Activated naive CD8-positive, alpha-beta T cell treated with anti-CD3 and anti-CD28 coated beads, Interleukin-2, amount 50 U/mL, for 16 hours (primary cell): Measurements from ENCODE around the gene MAP7.

Experiments used
- DNase-seq: peaks from one replicate; pipeline ENCODE4 v3.0.0-alpha.2; 2020; ENCODE audit warnings: low read depth, low spot score

MAP7 gene

GRCh38 chr6:136532030-136532429, 18.2 kb downstream of the MAP7 start:
- no peak for DNase-seq

- no peak for DNase-seq
Measured at GRCh38 chr6:136529710-136530109, 20.5 kb downstream of the MAP7 start.

GRCh38 chr6:136528477-136528876, 21.7 kb downstream of the MAP7 start:
- DNase-seq: no peak

GRCh38 chr6:136527831-136528230, 22.4 kb downstream of the MAP7 start:
- DNase-seq: no peak

GRCh38 chr6:136526937-136527336, 23.3 kb downstream of the MAP7 start:
- DNase-seq: no peak

GRCh38 chr6:136526196-136526930, 23.9 kb downstream of the MAP7 start:
- no peak for DNase-seq

- DNase-seq: no peak
Measured at GRCh38 chr6:136525586-136526195, 24.5 kb downstream of the MAP7 start.

GRCh38 chr6:136524936-136525413, 25.2 kb downstream of the MAP7 start:
- DNase-seq: no peak

- no peak for DNase-seq
Measured at GRCh38 chr6:136524339-136524935, 25.8 kb downstream of the MAP7 start.

- DNase-seq: no peak
Measured at GRCh38 chr6:136523196-136523595, 27.0 kb downstream of the MAP7 start.

GRCh38 chr6:136522636-136523035, 27.6 kb downstream of the MAP7 start:
- DNase-seq: no peak

- no peak for DNase-seq
Measured at GRCh38 chr6:136521911-136522310, 28.3 kb downstream of the MAP7 start.

GRCh38 chr6:136521427-136521826, 28.8 kb downstream of the MAP7 start:
- no peak for DNase-seq

- DNase-seq: no peak
Measured at GRCh38 chr6:136520517-136520916, 29.7 kb downstream of the MAP7 start.

GRCh38 chr6:136517582-136517981, 32.6 kb downstream of the MAP7 start:
- DNase-seq: no peak

- DNase-seq: no peak
Measured at GRCh38 chr6:136517002-136517401, 33.2 kb downstream of the MAP7 start.

GRCh38 chr6:136514591-136514990, 35.6 kb downstream of the MAP7 start:
- no peak for DNase-seq

- DNase-seq: no peak
Measured at GRCh38 chr6:136511926-136512325, 38.3 kb downstream of the MAP7 start.

- DNase-seq: no peak
Measured at GRCh38 chr6:136511397-136511796, 38.8 kb downstream of the MAP7 start.

- no peak for DNase-seq
Measured at GRCh38 chr6:136510782-136511181, 39.4 kb downstream of the MAP7 start.

GRCh38 chr6:136510299-136510698, 39.9 kb downstream of the MAP7 start:
- no peak for DNase-seq

GRCh38 chr6:136508725-136509392, 41.4 kb downstream of the MAP7 start:
- no peak for DNase-seq
